Uterus (tissue), 2 donors: ENCODE results near the gene CACNA1A.

Source experiments
- POLR2A ChIP-seq, 2 donors: fragments of 450-650 bp; IDR thresholded peaks; one replicate each; pipeline ENCODE4 v1.6.1; 2016; ENCODE audit warnings: antibody characterized with exemption in 2 of 2, mild to moderate bottlenecking in 1 of 2, moderate library complexity in 1 of 2
- TF ChIP-seq, protein P1 (sequence below), 4 experiments: fragments of 200-600 bp in 2 of 4; fragments of 450-650 bp in 2 of 4; sonication (generic) in 2 of 4; IDR thresholded peaks; one replicate each; pipeline ENCODE4 v1.5.1; 2016 to 2019; ENCODE audit warnings: antibody characterized with exemption in 4 of 4, mild to moderate bottlenecking in 2 of 4, moderate library complexity in 1 of 4

DNA sequence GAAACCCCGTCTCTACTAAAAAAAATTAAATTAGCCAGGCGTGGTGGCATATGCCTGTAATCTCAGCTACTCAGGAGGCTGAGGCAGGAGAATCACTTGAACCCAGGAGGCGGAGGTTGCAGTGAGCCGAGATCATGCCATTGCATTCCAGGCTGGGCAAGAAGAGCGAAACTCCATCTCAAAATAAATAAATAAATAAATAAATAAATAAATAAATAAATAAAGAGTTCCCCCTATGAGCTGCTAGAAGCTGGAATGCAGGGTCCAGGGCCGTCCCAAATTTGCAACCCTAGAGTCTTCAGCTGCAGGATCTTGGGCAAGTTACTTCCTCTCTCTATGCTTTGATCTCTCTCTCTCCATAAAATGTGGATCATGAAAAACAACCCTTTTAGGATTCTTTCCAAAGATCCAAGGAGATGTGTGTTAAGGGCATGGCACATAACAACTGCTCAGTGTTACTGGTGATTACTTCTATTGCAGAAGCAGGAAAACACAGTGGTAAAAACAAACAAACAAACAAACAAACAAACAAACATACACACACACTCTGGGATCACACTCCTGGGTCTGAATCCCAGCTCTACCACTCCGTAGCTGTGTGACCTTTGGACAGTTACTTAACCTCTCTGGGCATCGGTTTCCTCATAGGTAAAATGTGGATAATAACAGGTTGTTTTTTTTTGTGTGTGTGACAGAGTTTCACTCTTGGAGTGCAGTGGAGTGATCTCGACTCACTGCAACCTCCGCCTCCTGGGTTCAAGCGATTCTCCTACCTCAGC is 78.8 kb downstream of the CACNA1A start:
- TF ChIP-seq, protein P1, sequence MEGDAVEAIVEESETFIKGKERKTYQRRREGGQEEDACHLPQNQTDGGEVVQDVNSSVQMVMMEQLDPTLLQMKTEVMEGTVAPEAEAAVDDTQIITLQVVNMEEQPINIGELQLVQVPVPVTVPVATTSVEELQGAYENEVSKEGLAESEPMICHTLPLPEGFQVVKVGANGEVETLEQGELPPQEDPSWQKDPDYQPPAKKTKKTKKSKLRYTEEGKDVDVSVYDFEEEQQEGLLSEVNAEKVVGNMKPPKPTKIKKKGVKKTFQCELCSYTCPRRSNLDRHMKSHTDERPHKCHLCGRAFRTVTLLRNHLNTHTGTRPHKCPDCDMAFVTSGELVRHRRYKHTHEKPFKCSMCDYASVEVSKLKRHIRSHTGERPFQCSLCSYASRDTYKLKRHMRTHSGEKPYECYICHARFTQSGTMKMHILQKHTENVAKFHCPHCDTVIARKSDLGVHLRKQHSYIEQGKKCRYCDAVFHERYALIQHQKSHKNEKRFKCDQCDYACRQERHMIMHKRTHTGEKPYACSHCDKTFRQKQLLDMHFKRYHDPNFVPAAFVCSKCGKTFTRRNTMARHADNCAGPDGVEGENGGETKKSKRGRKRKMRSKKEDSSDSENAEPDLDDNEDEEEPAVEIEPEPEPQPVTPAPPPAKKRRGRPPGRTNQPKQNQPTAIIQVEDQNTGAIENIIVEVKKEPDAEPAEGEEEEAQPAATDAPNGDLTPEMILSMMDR (IDR thresholded peaks at IDR 0.05) = no peak
- TF ChIP-seq POLR2A (IDR thresholded peaks at IDR 0.05) = no peak
